ENCODE results near the gene PTPN6.

Gene PTPN6

DNA sequence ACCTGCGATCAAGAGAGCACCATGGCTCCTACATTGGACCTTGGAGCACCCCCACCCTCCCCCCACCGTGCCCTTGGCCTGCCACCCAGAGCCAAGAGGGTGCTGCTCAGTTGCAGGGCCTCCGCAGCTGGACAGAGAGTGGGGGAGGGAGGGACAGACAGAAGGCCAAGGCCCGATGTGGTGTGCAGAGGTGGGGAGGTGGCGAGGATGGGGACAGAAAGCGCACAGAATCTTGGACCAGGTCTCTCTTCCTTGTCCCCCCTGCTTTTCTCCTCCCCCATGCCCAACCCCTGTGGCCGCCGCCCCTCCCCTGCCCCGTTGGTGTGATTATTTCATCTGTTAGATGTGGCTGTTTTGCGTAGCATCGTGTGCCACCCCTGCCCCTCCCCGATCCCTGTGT is 9.4 kb upstream of the PTPN6 start:
- no peak for DNase-seq
- TF ChIP-seq GATA1 (IDR thresholded peaks at IDR 0.05; ENCODE audit: low read depth, low read length) (no peak), POLR2A (IDR thresholded peaks at IDR 0.05; ENCODE audit: low read length) (no peak)

DNA sequence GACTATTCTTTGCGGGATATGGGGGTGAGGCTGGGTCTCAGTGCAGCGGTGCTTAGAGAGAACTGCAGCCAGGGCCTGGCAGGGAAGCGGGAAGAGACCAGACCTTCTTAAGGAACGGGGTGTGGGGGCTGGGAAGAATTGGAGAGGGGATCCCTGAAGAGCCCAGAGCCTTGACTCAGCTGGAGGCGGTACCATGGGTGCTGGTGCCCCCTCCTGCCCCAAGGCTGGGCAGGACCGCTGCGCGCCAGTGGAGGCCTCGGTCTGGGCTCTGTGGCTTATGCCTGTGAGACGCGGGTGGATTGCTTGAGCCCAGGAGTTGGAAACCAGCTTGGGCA is 8.9 kb upstream of the PTPN6 start:
- TF ChIP-seq POLR2A (IDR thresholded peaks at IDR 0.05; ENCODE audit: low read length): no peak
- no peak for TF ChIP-seq GATA1 (IDR thresholded peaks at IDR 0.05; ENCODE audit: low read depth, low read length)
- no peak for DNase-seq

DNA sequence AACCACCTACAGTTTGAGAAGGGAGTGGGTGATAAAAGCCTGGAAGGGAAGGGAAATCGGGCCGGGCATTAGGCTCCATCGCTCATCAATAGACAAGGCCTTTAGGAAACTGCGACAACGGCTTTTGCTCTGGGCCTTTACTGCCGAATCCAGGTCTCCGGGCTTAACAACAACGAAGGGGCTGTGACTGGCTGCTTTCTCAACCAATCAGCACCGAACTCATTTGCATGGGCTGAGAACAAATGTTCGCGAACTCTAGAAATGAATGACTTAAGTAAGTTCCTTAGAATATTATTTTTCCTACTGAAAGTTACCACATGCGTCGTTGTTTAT is 7.8 kb upstream of the PTPN6 start:
- no peak for TF ChIP-seq POLR2A (IDR thresholded peaks at IDR 0.05; ENCODE audit: low read length)
- TF ChIP-seq GATA1 (IDR thresholded peaks at IDR 0.05; ENCODE audit: low read depth, low read length): no peak
- peak; percentile 93 for DNase-seq

DNA sequence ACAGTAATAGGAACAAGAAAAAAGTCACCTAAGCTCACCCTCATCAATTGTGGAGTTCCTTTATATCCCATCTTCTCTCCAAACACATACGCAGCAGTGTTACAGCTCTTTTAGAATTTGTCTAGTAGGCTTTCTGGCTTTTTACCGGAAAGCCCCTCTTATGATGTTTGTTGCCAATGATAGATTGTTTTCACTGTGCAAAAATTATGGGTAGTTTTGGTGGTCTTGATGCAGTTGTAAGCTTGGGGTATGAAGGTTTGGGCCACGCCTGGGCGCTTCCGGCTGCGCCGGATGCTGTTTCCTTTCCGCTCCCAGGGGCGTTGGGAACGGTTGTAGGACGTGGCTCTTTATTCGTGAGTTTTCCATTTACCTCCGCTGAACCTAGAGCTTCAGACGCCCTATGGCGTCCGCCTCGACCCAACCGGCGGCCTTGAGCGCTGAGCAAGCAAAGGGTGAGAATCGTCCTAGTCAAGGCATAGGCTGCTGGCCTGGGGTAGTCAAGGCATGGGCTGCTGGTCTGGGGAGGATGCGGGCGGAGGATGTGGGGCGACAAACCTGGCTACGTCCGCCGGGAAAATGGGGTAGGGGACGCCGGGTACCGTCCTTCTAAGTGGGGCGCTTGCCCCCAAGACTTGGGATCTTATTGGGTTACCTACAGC is 7.3 kb upstream of the PTPN6 start, which contains the start of the genes C12orf57 and RNU7-1:
Gene C12orf57, plus strand, starts transcription at position 301 of the 659 bp plus-strand sequence. Its CDS starts 100 bp downstream, at position 401.
Gene RNU7-1, plus strand, starts transcription at position 95 of the 659 bp plus-strand sequence.
- DNase-seq: peak; percentile 93
- TF ChIP-seq GATA1 (IDR thresholded peaks at IDR 0.05; ENCODE audit: low read depth, low read length) (no peak), POLR2A (IDR thresholded peaks at IDR 0.05; ENCODE audit: low read length) (peak; percentile 100)

DNA sequence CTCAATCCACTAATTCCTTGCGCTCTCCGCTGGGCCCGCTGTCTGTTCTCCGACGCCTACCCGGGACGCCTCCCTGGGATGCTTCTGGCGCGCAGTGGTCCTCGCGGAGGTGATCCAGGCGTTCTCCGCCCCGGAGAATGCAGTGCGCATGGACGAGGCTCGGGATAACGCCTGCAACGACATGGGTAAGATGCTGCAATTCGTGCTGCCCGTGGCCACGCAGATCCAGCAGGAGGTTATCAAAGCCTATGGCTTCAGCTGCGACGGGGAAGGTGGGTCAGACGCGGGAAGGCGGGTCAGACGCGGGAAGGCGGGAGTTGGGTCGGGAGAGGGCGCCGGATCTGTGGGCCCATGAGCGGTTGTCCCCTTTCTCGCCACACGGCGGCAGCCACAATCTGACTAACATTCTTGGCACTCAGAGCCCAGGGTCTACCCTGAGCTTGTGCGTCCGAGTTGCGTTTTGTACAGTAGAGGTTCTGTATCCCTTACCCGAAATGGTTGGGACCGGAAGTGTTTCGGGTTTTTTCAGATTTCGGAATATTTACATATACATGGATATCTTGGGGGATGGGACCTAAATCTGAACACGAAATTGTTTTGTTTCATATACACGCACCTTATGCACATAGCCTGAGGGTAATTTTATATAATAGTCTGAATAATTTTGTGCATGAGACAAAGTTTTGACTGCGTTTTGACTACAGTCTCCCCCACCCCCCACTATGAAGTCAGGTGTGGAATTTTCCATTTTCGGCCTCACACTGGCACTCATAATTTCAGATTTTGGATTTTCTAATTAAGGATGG is 6.6 kb upstream of the PTPN6 start:
- TF ChIP-seq POLR2A (IDR thresholded peaks at IDR 0.05; ENCODE audit: low read length): no peak
- no peak for TF ChIP-seq GATA1 (IDR thresholded peaks at IDR 0.05; ENCODE audit: low read depth, low read length)
- peak; percentile 92 to 94 for DNase-seq

DNA sequence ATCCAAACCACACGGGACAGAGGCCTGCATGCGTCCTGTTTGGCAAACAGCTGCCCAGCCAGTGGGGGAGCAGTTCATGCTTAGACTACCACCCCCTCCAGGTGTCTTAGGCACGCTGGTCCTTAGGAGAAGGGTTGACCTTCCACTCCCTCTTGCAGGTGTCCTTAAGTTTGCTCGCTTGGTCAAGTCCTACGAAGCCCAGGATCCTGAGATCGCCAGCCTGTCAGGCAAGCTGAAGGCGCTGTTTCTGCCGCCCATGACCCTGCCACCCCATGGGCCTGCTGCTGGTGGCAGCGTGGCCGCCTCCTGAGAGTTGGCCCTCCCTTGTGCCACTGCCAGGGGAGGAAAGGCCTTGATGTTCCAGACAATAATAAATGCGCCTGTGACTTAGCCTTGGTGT is 5.5 kb upstream of the PTPN6 start:
- TF ChIP-seq GATA1 (IDR thresholded peaks at IDR 0.05; ENCODE audit: low read depth, low read length): no peak
- no peak for TF ChIP-seq POLR2A (IDR thresholded peaks at IDR 0.05; ENCODE audit: low read length)
- no peak for DNase-seq

DNA sequence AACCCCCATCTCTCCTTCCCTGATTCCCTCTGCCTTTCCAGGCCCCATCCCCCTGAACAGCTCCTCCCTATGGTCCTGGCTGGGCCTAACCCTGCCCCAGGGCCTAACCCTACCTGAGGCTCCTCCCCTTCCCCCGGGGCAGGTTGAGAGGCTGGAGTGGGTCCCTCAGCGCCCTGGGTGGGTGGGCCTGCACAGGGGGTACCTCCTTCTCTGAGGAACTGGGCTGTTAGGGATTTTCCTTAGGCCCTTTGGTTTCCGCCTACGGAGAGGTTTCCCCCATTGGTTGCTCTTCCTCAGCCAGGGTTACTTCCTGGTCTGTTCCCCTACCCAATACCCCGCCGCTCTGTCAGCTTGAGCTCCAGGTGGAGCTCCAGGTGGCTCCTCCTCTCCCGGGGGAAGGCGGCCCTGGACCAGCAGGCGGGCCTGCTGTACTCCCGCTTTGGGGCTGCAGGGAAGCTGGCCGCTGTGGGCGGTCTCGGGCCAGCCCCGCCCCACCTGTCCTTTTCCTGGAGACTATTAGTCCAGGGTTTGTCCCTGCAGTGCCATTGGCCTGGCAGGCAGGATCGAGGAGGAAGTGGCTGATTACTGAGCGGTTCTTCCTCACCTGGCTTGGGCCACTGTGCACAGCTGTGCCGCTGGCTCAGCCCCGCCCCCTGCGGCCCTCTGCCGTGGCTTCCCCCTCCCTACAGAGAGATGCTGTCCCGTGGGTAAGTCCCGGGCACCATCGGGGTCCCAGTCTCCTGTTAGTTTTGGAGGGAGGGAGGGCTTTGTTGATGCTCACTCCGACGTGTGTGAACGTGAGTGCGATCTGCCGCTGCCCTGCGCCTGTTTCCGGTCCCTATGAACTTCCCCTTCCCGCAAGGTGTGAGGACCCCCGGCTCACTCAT is 4.9 kb upstream of the PTPN6 start:
- DNase-seq: no peak
- TF ChIP-seq POLR2A (IDR thresholded peaks at IDR 0.05; ENCODE audit: low read length) (peak; percentile 38), GATA1 (IDR thresholded peaks at IDR 0.05; ENCODE audit: low read depth, low read length) (no peak)

DNA sequence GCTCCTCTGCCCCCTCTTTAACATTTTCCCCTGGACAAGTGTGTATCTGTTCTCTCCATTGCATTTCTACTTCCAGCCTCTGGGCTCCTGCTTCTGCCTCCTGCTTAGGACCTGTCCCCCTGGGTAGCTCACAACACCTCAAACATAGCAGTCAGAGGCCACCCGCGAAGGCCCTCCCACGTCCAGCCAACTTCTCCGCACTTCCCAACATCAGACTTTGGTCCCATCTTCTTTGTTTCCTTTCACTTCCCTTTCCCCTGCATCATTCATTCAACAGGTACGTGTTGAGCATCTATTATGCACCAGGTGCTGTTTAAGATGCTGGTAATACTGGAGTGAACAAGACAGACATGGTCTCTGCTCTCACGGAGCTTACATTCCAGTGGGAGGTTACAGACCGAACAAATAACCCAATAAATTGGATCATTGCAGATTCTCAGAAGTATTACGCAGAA is 4.2 kb upstream of the PTPN6 start:
- DNase-seq: no peak
- TF ChIP-seq POLR2A (IDR thresholded peaks at IDR 0.05; ENCODE audit: low read length): no peak
- TF ChIP-seq GATA1 (IDR thresholded peaks at IDR 0.05; ENCODE audit: low read depth, low read length): no peak

DNA sequence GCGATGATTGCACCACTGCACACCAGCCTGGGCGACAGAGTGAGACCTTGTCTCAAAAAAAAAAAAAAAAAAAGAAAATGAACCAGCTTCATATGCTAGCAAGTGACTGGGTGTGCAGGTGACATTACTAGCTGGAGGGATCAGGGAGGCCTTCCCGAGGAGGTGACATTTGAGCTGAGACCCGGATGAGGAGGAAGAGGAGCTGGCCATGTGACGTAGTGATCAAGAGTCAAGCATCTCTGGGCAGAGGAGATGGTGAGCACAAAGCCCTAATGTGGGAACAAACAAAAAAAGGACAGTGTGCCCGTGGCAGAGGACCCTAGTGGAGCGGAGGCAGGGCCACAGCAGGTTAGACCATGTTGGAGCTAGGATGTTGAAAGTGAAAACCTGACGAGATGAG is 3.5 kb upstream of the PTPN6 start:
- no peak for DNase-seq
- no peak for TF ChIP-seq GATA1 (IDR thresholded peaks at IDR 0.05; ENCODE audit: low read depth, low read length)
- no peak for TF ChIP-seq POLR2A (IDR thresholded peaks at IDR 0.05; ENCODE audit: low read length)

DNA sequence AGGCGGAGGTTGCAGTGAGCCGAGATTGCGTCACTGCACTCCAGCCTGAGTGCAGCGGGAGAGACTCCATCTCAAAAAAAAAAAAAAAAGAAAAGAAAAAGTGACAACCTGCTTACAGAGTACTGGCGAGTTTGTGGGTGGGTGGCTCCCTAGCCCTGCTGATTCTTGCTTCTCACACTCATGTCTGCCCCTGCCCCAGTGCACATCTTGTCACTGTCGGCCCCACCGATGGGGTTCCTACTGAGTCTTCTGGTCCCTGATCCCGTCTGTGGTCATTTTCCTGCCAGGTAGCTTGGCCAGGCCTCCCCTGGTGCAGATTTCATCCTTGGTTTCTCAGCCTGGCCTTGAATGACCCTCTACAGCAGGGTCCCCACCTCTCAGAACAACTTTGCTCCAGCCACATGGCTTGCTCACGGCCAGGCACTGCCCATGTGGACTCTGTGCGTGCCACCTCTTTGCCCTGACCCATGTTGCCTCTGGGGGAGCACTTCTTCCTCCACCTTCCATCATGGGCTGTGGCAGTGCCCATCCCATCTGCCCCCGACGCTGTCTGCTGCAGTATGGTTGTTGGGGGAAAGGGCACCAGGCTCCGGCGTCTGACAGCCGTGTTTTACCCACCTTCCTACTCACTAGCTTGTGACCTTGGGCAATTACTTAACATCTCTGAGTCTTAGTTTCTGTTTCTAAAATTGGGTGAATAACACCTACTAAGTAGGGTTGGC is 2.1 kb upstream of the PTPN6 start:
- TF ChIP-seq GATA1 (IDR thresholded peaks at IDR 0.05; ENCODE audit: low read depth, low read length): no peak
- TF ChIP-seq POLR2A (IDR thresholded peaks at IDR 0.05; ENCODE audit: low read length): no peak

DNA sequence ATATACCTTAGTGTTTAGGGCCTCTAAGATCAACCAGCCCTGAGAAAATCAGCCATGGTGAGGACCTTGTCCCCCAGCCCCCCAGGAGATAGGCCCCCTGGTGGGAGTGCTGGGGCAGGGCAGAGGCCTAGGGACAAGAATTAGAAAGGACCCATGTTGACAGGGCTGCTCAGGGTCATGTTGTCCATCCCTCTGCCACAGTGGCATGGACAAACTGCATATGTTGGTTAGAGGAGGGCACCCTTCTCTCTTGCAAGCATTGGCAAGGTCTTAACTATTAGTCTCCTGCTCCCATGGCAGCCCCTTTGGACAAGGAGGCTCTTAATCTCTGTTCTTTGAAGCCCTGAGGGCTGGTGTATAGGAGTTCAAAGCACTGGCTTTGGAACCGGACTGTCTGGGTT is 755 bp upstream of the PTPN6 start:
- peak in 1 of 2 experiments; percentile 53 for DNase-seq
- no peak for TF ChIP-seq POLR2A (IDR thresholded peaks at IDR 0.05; ENCODE audit: low read length)
- TF ChIP-seq GATA1 (IDR thresholded peaks at IDR 0.05; ENCODE audit: low read depth, low read length): no peak

More for the DNA sequence above, 2.1 kb upstream of the PTPN6 start:
- DNase-seq: no peak

DNA sequence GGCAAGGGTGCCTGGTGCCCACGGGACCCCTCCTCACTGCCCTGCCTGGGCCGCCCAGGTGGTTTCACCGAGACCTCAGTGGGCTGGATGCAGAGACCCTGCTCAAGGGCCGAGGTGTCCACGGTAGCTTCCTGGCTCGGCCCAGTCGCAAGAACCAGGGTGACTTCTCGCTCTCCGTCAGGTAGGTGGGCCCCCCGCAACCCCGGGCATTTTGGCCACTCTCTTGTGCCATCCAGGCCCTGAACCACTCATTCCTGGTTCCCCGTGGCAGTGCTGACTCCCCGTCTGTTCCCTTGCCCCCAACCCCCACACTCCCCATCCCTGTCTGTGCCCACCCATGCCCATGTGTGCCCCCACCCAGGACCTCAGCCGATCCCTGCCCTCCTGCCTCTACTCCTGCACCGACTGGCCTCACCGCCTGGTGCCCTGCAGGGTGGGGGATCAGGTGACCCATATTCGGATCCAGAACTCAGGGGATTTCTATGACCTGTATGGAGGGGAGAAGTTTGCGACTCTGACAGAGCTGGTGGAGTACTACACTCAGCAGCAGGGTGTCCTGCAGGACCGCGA is 480 bp downstream of the PTPN6 start:
- TF ChIP-seq POLR2A (IDR thresholded peaks at IDR 0.05; ENCODE audit: low read length): no peak
- TF ChIP-seq GATA1 (IDR thresholded peaks at IDR 0.05; ENCODE audit: low read depth, low read length): no peak
- DNase-seq: no peak

Measured in erythroblast (primary cell).